PC-9 (cell line): ENCODE results near the gene GHITM. TPM values are rescaled to one million over a fixed set of nuclear protein-coding genes. Genes with fewer than 3 reads are reported as not detected.

Experiments
- BruUV-seq: library from RNA; stranded (reverse); fragments of 400-500 nt; replicated peaks from 2 replicates; lab custom pipeline; 2021; lab: Mats Ljungman, UMichigan
- CTCF ChIA-PET: fragments of 300-600 bp; sonication (Branson Sonifier 250); formaldehyde crosslinking; loops from one replicate; lab custom pipeline; 2022; ENCODE audit warnings: antibody characterized with exemption; lab: Charles Lee
- POLR2A ChIA-PET: fragments of 300-600 bp; sonication (Branson Sonifier 250); formaldehyde crosslinking; loops from one replicate; lab custom pipeline; 2022; ENCODE audit warnings: antibody characterized with exemption; ENCODE audit not compliant: unreplicated experiment; lab: Charles Lee
- DNase-seq, 2 experiments: peaks; one replicate each; pipeline versions ENCODE4 v3.0.0 to v3.0.0-alpha.2; 2015 to 2022; ENCODE audit warnings: mixed read lengths in 1 of 2
- H2AFZ ChIP-seq: fragments of 200-600 bp; sonication (generic); 2 replicates; pipeline ENCODE4 v1.8.1; 2017; ENCODE audit warnings: antibody characterized with exemption
- H3F3A ChIP-seq: fragments of 200-600 bp; sonication (generic); 2 replicates; pipeline ENCODE4 v1.8.1; 2017; ENCODE audit warnings: antibody characterized with exemption, mild to moderate bottlenecking, low read depth; ENCODE audit not compliant: insufficient read depth
- H3K27ac ChIP-seq: fragments of 200-600 bp; sonication (generic); 2 replicates; pipeline ENCODE4 v1.6.1; 2016; ENCODE audit warnings: mixed run types
- H3K27me3 ChIP-seq: fragments of 200-600 bp; sonication (generic); 2 replicates; pipeline ENCODE4 v1.6.1; 2016; ENCODE audit warnings: low read depth, mixed run types; ENCODE audit not compliant: insufficient read depth
- H3K36me3 ChIP-seq: fragments of 200-600 bp; sonication (generic); 2 replicates; pipeline ENCODE4 v1.6.1; 2016; ENCODE audit warnings: low read depth, mixed run types
- H3K4me1 ChIP-seq: fragments of 200-600 bp; sonication (generic); replicated peaks from 2 replicates; pipeline ENCODE4 v1.6.1; 2016; ENCODE audit warnings: mixed run types; ENCODE audit not compliant: insufficient read depth
- H3K4me2 ChIP-seq: fragments of 200-600 bp; sonication (generic); 2 replicates; pipeline ENCODE4 v1.6.1; 2017; ENCODE audit warnings: mixed run types
- H3K4me3 ChIP-seq: fragments of 200-600 bp; sonication (generic); 2 replicates; pipeline ENCODE4 v1.6.1; 2016; ENCODE audit warnings: mixed run types
- H3K79me2 ChIP-seq: fragments of 200-600 bp; sonication (generic); 2 replicates; pipeline ENCODE4 v1.6.1; 2017; ENCODE audit warnings: low read depth, mixed run types
- H3K9me2 ChIP-seq: fragments of 200-600 bp; sonication (generic); 2 replicates; pipeline ENCODE4 v1.8.1; 2017; ENCODE audit warnings: mild to moderate bottlenecking; ENCODE audit not compliant: insufficient read depth
- H3K9me3 ChIP-seq: fragments of 200-600 bp; sonication (generic); 2 replicates; pipeline ENCODE4 v1.8.1; 2016; ENCODE audit warnings: low read depth; ENCODE audit not compliant: insufficient read depth
- H4K20me1 ChIP-seq: fragments of 200-600 bp; sonication (generic); 2 replicates; pipeline ENCODE4 v1.8.1; 2017; ENCODE audit not compliant: insufficient read depth
- EZH2 ChIP-seq: fragments of 200-600 bp; sonication (generic); IDR thresholded peaks from 2 replicates; pipeline ENCODE4 v1.8.0; 2017; ENCODE audit warnings: antibody characterized with exemption, low read depth
- intact Hi-C: fragments of 100-400 bp; cut with micrococcal nuclease; formaldehyde crosslinking; loops from one replicate; pipeline ENCODE4 v1.10.0; 2022; ENCODE audit not compliant: unreplicated experiment
- total RNA-seq: library from RNA; stranded (reverse); gene quantifications from 2 replicates; pipeline ENCODE4 v1.2.3, GENCODE V29; 2021
- TF ChIP-seq, protein P1 (sequence below): fragments of 200-600 bp; sonication (generic); conservative IDR thresholded peaks from 2 replicates; pipeline ENCODE4 v1.6.1; 2017; ENCODE audit warnings: mixed run types, antibody characterized with exemption, mild to moderate bottlenecking, moderate library complexity

Gene GHITM
- total RNA-seq, 1 experiment from 2014 or later: 291 TPM

DNA sequence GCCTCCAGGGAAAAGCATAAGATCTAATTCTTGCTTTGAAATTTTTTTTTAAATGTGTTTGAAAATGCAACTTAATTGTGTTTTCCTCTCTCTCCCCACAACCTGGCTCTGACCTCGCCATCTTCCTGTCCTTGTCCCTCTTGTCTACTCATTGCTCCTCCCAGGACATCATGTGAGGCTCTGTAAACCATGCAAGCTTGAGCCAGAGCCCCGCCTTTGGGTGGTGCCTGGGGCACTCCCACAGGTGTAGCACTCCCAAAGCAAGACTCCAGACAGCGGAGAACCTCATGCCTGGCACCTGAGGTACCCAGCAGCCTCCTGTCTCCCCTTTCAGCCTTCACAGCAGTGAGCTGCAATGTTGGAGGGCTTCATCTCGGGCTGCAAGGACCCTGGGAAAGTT, 45.2 kb downstream of the GHITM start:
- no peaks in the 10 kb centered on the region for H3K9me3 ChIP-seq
- H2AFZ ChIP-seq: no peak overlapping the region
- H3K36me3 ChIP-seq: no peaks in the 10 kb centered on the region
- no TSS peak for BruUV-seq
- no peaks in the 10 kb centered on the region for H3F3A ChIP-seq
- ChIA-PET CTCF (no interaction called here), POLR2A (no interaction called here)
- H3K9me2 ChIP-seq: no peaks in the 10 kb centered on the region
- no peak overlapping the region for H3K27ac ChIP-seq
- H3K4me2 ChIP-seq: no peak overlapping the region
- no peak overlapping the region for H3K4me3 ChIP-seq
- no peaks in the 10 kb centered on the region for H3K79me2 ChIP-seq
- H4K20me1 ChIP-seq: no peaks in the 10 kb centered on the region
- TF ChIP-seq, protein P1, sequence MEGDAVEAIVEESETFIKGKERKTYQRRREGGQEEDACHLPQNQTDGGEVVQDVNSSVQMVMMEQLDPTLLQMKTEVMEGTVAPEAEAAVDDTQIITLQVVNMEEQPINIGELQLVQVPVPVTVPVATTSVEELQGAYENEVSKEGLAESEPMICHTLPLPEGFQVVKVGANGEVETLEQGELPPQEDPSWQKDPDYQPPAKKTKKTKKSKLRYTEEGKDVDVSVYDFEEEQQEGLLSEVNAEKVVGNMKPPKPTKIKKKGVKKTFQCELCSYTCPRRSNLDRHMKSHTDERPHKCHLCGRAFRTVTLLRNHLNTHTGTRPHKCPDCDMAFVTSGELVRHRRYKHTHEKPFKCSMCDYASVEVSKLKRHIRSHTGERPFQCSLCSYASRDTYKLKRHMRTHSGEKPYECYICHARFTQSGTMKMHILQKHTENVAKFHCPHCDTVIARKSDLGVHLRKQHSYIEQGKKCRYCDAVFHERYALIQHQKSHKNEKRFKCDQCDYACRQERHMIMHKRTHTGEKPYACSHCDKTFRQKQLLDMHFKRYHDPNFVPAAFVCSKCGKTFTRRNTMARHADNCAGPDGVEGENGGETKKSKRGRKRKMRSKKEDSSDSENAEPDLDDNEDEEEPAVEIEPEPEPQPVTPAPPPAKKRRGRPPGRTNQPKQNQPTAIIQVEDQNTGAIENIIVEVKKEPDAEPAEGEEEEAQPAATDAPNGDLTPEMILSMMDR: no peak
- no peak for TF ChIP-seq EZH2
- no peaks in the 10 kb centered on the region for H3K4me1 ChIP-seq
- intact Hi-C loops: no loop called here
- no peak for DNase-seq
- peaks cover 74% of the 10 kb centered on the region for H3K27me3 ChIP-seq

GRCh38 chr10:84185526-84186175, 46.3 kb downstream of the GHITM start:
- Histone ChIP-seq H3K4me1 (no peaks in the 10 kb centered on the region), H3F3A (no peaks in the 10 kb centered on the region), H4K20me1 (no peaks in the 10 kb centered on the region), H3K36me3 (no peaks in the 10 kb centered on the region), H3K9me3 (no peaks in the 10 kb centered on the region), H3K9me2 (no peaks in the 10 kb centered on the region), H3K27ac (no peak overlapping the region), H3K79me2 (no peaks in the 10 kb centered on the region), H3K27me3 (peaks cover 83% of the 10 kb centered on the region), H2AFZ (no peak overlapping the region), H3K4me3 (no peak overlapping the region), H3K4me2 (no peak overlapping the region)
- intact Hi-C loops: no loop called here
- BruUV-seq: no TSS peak
- TF ChIP-seq, protein P1: no peak
- TF ChIP-seq EZH2: no peak
- ChIA-PET CTCF (no interaction called here), POLR2A (no interaction called here)
- no peak for DNase-seq

GRCh38 chr10:84188815-84189214, 49.5 kb downstream of the GHITM start:
- Histone ChIP-seq H4K20me1 (0 out of 2 replicates have a peak, but pooled peaks cover 3% of the 10 kb centered on the region), H3K79me2 (no peaks in the 10 kb centered on the region), H3K27me3 (peaks cover 95% of the 10 kb centered on the region), H3K4me2 (no peak overlapping the region), H3K27ac (no peak overlapping the region), H3K36me3 (no peaks in the 10 kb centered on the region), H3K4me1 (no peaks in the 10 kb centered on the region), H3K4me3 (no peak overlapping the region), H3F3A (no peaks in the 10 kb centered on the region), H3K9me2 (no peaks in the 10 kb centered on the region), H3K9me3 (no peaks in the 10 kb centered on the region), H2AFZ (no peak overlapping the region)
- ChIA-PET POLR2A (no interaction called here), CTCF (no interaction called here)
- TF ChIP-seq EZH2: no peak
- TF ChIP-seq, protein P1: no peak
- no peak for DNase-seq
- BruUV-seq: no TSS peak
- intact Hi-C loops: no loop called here
